H9 (cell line): ENCODE data around the gene KRTAP12-2. TPM values are rescaled to one million over a fixed set of nuclear protein-coding genes. Genes with fewer than 3 reads are reported as not detected.

ENCODE experiments used
- DNase-seq: peaks from one replicate; pipeline ENCODE4 v3.0.0-alpha.2; 2017
- H2AFZ ChIP-seq: one replicate; pipeline ENCODE4 v1.6.1; 2013; ENCODE audit warnings: mild to moderate bottlenecking, low read length, control low read depth, moderate library complexity
- H2AK5ac ChIP-seq: 2 replicates; pipeline ENCODE4 v1.6.1; 2013; ENCODE audit warnings: low read length, control low read depth, mixed read lengths; ENCODE audit not compliant: insufficient read length
- H2BK120ac ChIP-seq: one replicate; pipeline ENCODE4 v1.6.1; 2013; ENCODE audit warnings: low read depth, mild to moderate bottlenecking, low read length, control low read depth, inconsistent platforms; ENCODE audit not compliant: poor library complexity, severe bottlenecking
- H2BK12ac ChIP-seq: 2 replicates; pipeline ENCODE4 v1.6.1; 2013; ENCODE audit warnings: low read length, control low read depth, mixed read lengths, low read depth; ENCODE audit not compliant: insufficient read length
- H2BK15ac ChIP-seq: 2 replicates; pipeline ENCODE4 v1.6.1; 2013; ENCODE audit warnings: low read depth, low read length, control low read depth
- H2BK20ac ChIP-seq: one replicate; pipeline ENCODE4 v1.6.1; 2013; ENCODE audit warnings: low read depth, mild to moderate bottlenecking, low read length, control low read depth, inconsistent platforms; ENCODE audit not compliant: poor library complexity, severe bottlenecking
- H2BK5ac ChIP-seq: 2 replicates; pipeline ENCODE4 v1.6.1; 2013; ENCODE audit warnings: low read length, control low read depth, mixed read lengths; ENCODE audit not compliant: insufficient read length
- H3K14ac ChIP-seq: 2 replicates; pipeline ENCODE4 v1.6.1; 2013; ENCODE audit warnings: low read length, control low read depth; ENCODE audit not compliant: insufficient read depth
- H3K18ac ChIP-seq: 2 replicates; pipeline ENCODE4 v1.6.1; 2013; ENCODE audit warnings: low read depth, mild to moderate bottlenecking, mixed read lengths, low read length, control low read depth; ENCODE audit not compliant: insufficient read length
- H3K23ac ChIP-seq: 2 replicates; pipeline ENCODE4 v1.6.1; 2013; ENCODE audit warnings: low read length, control low read depth, mixed read lengths, low read depth; ENCODE audit not compliant: insufficient read length
- H3K23me2 ChIP-seq: 2 replicates; pipeline ENCODE4 v1.6.1; 2013; ENCODE audit warnings: low read depth, mild to moderate bottlenecking, mixed read lengths, low read length, control low read depth; ENCODE audit not compliant: insufficient read length, poor library complexity, severe bottlenecking
- H3K27ac ChIP-seq: 2 replicates; pipeline ENCODE4 v1.5.1; 2013; ENCODE audit warnings: low read length, control low read depth, mixed read lengths, low read depth; ENCODE audit not compliant: insufficient read length
- H3K27me3 ChIP-seq: 2 replicates; pipeline ENCODE4 v1.6.1; 2013; ENCODE audit warnings: low read length, control low read depth, inconsistent platforms; ENCODE audit not compliant: insufficient read depth
- H3K4ac ChIP-seq: 2 replicates; pipeline ENCODE4 v1.6.1; 2013; ENCODE audit warnings: low read depth, mild to moderate bottlenecking, control low read depth, inconsistent platforms, low read length, moderate library complexity
- H3K4me1 ChIP-seq: 2 replicates; pipeline ENCODE4 v1.6.1; 2013; ENCODE audit warnings: low read length, control low read depth, inconsistent platforms; ENCODE audit not compliant: insufficient read depth
- H3K4me2 ChIP-seq: 2 replicates; pipeline ENCODE4 v1.6.1; 2013; ENCODE audit warnings: low read length, control low read depth, mixed read lengths; ENCODE audit not compliant: insufficient read length, insufficient read depth
- H3K56ac ChIP-seq: 2 replicates; pipeline ENCODE4 v1.6.1; 2013; ENCODE audit warnings: low read depth, mild to moderate bottlenecking, mixed read lengths, low read length, control low read depth; ENCODE audit not compliant: insufficient read length
- H3K79me1 ChIP-seq: 2 replicates; pipeline ENCODE4 v1.6.1; 2013; ENCODE audit warnings: low read depth, mild to moderate bottlenecking, moderate library complexity, low read length, control low read depth, inconsistent platforms; ENCODE audit not compliant: insufficient read depth, poor library complexity, severe bottlenecking
- H3K79me2 ChIP-seq: 2 replicates; pipeline ENCODE4 v1.6.1; 2013; ENCODE audit warnings: low read length, control low read depth, inconsistent platforms; ENCODE audit not compliant: insufficient read depth
- H3K9ac ChIP-seq: 2 replicates; pipeline ENCODE4 v1.6.1; 2013; ENCODE audit warnings: low read length, control low read depth, mixed read lengths; ENCODE audit not compliant: insufficient read length; ENCODE audit errors: extremely low read depth
- H3K9me3 ChIP-seq: one replicate; pipeline ENCODE4 v1.6.1; 2013; ENCODE audit warnings: low read depth, low read length, inconsistent platforms; ENCODE audit not compliant: control insufficient read depth
- H3T11ph ChIP-seq: one replicate; pipeline ENCODE4 v1.6.1; 2013; ENCODE audit warnings: mild to moderate bottlenecking, low read length, control low read depth, inconsistent platforms
- H4K20me1 ChIP-seq: one replicate; pipeline ENCODE4 v1.6.1; 2013; ENCODE audit not compliant: control insufficient read depth, insufficient read length, insufficient read depth
- H4K5ac ChIP-seq: 2 replicates; pipeline ENCODE4 v1.6.1; 2013; ENCODE audit warnings: low read depth, mild to moderate bottlenecking, mixed read lengths, low read length, control low read depth; ENCODE audit not compliant: insufficient read length
- H4K8ac ChIP-seq: replicated peaks from 2 replicates; pipeline ENCODE4 v1.6.1; 2013; ENCODE audit warnings: low read length, control low read depth, mixed read lengths, low read depth; ENCODE audit not compliant: insufficient read length
- H4K91ac ChIP-seq: 2 replicates; pipeline ENCODE4 v1.6.1; 2013; ENCODE audit warnings: low read depth, mild to moderate bottlenecking, moderate library complexity, mixed read lengths, low read length, control low read depth; ENCODE audit not compliant: insufficient read length
- H3K27ac Mint-ChIP-seq, 3 experiments: 2 replicates in 2 of 3; 3 replicates in 1 of 3; pipeline ENCODE4 v1.8.0; 2020 to 2021; ENCODE audit warnings: mixed read lengths in 3 of 3, mild to moderate bottlenecking in 1 of 3, moderate library complexity in 1 of 3
- H3K27me3 Mint-ChIP-seq: 2 replicates; pipeline ENCODE4 v1.8.0; 2021; ENCODE audit warnings: low read depth, mild to moderate bottlenecking, moderate library complexity, mixed read lengths
- H3K36me3 Mint-ChIP-seq, 3 experiments: 2 replicates in 2 of 3; 3 replicates in 1 of 3; pipeline ENCODE4 v1.8.0; 2020 to 2021; ENCODE audit warnings: low read depth in 3 of 3, mixed read lengths in 3 of 3; ENCODE audit not compliant: insufficient read depth in 1 of 3
- H3K4me1 Mint-ChIP-seq, 2 experiments: 2 replicates each; pipeline ENCODE4 v1.8.0; 2020; ENCODE audit warnings: mixed read lengths in 2 of 2
- H3K4me3 Mint-ChIP-seq, 2 experiments: 2 replicates in 1 of 2; 3 replicates in 1 of 2; pipeline ENCODE4 v1.8.0; 2020 to 2021; ENCODE audit warnings: mild to moderate bottlenecking in 2 of 2, mixed read lengths in 2 of 2, moderate library complexity in 1 of 2
- H3K9me3 Mint-ChIP-seq, 2 experiments: 2 replicates in 1 of 2; 3 replicates in 1 of 2; pipeline ENCODE4 v1.8.0; 2020; ENCODE audit warnings: mild to moderate bottlenecking in 2 of 2, mixed read lengths in 2 of 2, moderate library complexity in 1 of 2
- CTCF ChIP-seq: fragments of 200-600 bp; sonication (generic); conservative IDR thresholded peaks from 3 replicates; pipeline ENCODE4 v1.8.0; 2021; ENCODE audit warnings: antibody characterized with exemption, mild to moderate bottlenecking
- WGBS: extraction: QIAGEN DNeasy Blood & Tissue Kit; methylation state at CpG from one replicate; pipeline ENCODE4 v1.1.7; 2013; ENCODE audit warnings: missing lambda C conversion rate, low lambda C conversion rate, mixed read lengths; ENCODE audit not compliant: insufficient read length; ENCODE audit errors: extremely low coverage; 5-methylcytosine and 5-hydroxymethylcytosine counted together
- total RNA-seq: library from RNA; stranded (reverse); gene quantifications from 2 replicates; pipeline ENCODE4 v1.2.1, GENCODE V29; 2021

Gene KRTAP12-2
- total RNA-seq, 1 experiment from 2014 or later = not detected

- Histone ChIP-seq H4K20me1 (no peaks in the 10 kb centered on the region), H3K9ac (no peak overlapping the region), H2BK12ac (no peak overlapping the region), H3K23ac (no peak overlapping the region), H3K27ac (no peak overlapping the region), H2BK20ac (no peak overlapping the region), H3K79me1 (no peaks in the 10 kb centered on the region), H3K23me2 (peaks cover 38% of the 10 kb centered on the region), H3K18ac (no peak overlapping the region), H4K91ac (no peak overlapping the region), H3T11ph (no peak overlapping the region), H2AFZ (no peak overlapping the region), H3K56ac (no peak overlapping the region), H2BK15ac (no peak overlapping the region), H3K4ac (no peak overlapping the region), H4K5ac (no peak overlapping the region), H3K4me1 (peaks cover 3% of the 10 kb centered on the region; the same call in 1 of the 2 replicates), H2AK5ac (no peak overlapping the region), H2BK5ac (no peak overlapping the region), H3K27me3 (peaks cover 55% of the 10 kb centered on the region; the same call in 1 of the 2 replicates), H2BK120ac (no peak overlapping the region), H3K4me2 (peak overlapping the region; percentile 39), H3K14ac (no peak overlapping the region), H3K9me3 (no peaks in the 10 kb centered on the region), H4K8ac (no peak overlapping the region), H3K79me2 (no peaks in the 10 kb centered on the region)
- H3K4me1 Mint-ChIP-seq = peaks cover 60 to 72% of the 10 kb centered on the region in 2 experiments
- peaks cover 98% of the 10 kb centered on the region for H3K27me3 Mint-ChIP-seq
- no peaks in the 10 kb centered on the region for H3K9me3 Mint-ChIP-seq
- H3K4me3 Mint-ChIP-seq = peak overlapping the region; percentile 56 to 86
- DNase-seq = peak; percentile 72
- no peak overlapping the region for H3K27ac Mint-ChIP-seq
- WGBS = no CpG with 5 or more reads among the region's 20 CpGs
- H3K36me3 Mint-ChIP-seq = no peaks in the 10 kb centered on the region; a peak in 3 of 7 replicates
- no peak for TF ChIP-seq CTCF
Observed at GRCh38 chr21:44710756-44711326, 44.1 kb upstream of the KRTAP12-2 start.
